PFSK-1 (cell line): ENCODE results near the gene USF1.

ENCODE experiments used
- POLR2AphosphoS5 ChIP-seq: IDR thresholded peaks from 2 replicates; pipeline ENCODE4 v1.6.1; 2012; ENCODE audit warnings: low read depth, mild to moderate bottlenecking, control low read depth, low read length, moderate library complexity
- REST ChIP-seq, 2 experiments: IDR thresholded peaks; 2 replicates each; pipeline versions ENCODE4 v1.6.1 to v1.8.0; 2011 to 2012; ENCODE audit warnings: low read depth in 2 of 2, low read length in 2 of 2, control low read depth in 1 of 2, inconsistent platforms in 1 of 2, mild to moderate bottlenecking in 1 of 2, moderate library complexity in 1 of 2; ENCODE audit not compliant: insufficient read depth in 1 of 2
- SIN3A ChIP-seq: IDR thresholded peaks from 2 replicates; pipeline ENCODE4 v1.6.1; 2012; ENCODE audit warnings: mild to moderate bottlenecking, low read length, moderate library complexity, borderline replicate concordance; ENCODE audit not compliant: insufficient read depth
- TAF1 ChIP-seq: IDR thresholded peaks from 2 replicates; pipeline ENCODE4 v1.6.1; 2012; ENCODE audit warnings: low read length, control low read depth, borderline replicate concordance; ENCODE audit not compliant: insufficient read depth

DNA sequence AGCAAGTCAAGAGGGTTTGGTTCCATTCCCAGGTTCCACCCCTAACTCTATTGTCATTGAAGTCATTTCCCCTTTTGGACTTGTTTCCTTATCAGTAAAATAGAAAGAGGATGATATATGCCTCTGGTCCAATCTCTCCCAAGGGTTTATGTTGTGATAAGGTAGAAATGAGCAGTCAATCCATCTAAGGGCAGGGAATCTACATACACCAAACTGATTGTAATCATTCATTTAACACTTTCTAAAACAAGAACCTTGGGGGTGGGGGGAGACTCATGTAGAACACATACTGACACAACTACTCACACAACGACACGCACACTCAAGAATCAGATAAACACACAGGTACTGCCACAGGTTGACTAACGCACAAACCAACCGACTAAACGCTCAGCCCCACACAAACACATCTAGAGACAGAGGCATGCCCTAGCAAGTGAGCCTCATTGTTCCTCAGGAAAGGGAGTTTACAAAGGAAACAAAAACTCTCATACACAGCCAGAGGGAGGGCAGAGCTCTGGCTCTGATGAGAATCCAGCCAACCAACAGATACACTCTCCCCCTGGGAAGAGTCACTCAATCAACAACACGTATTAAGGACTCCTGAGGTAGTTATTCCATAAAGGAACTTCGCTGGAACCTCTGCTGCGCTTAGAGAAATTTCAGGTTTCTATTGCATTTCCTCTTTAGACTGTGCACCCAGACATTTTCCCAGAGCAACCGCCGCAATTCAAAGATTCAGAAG, 25.9 kb downstream of the USF1 start:
- TF ChIP-seq TAF1 (no peak), SIN3A (no peak), POLR2AphosphoS5 (no peak), REST (IDR thresholded peaks at IDR 0.05; ENCODE audit: insufficient read depth in 1 of 2, low read depth in 2 of 2, low read length in 2 of 2) (no peak)
